ENCODE measurements around the gene TBXAS1.

GRCh38 chr7:139936760-139937310, 107.8 kb downstream of the TBXAS1 start:
- TF ChIP-seq CTCF (IDR thresholded peaks at IDR 0.05) = no peak
- no peak for TF ChIP-seq POLR2A (IDR thresholded peaks at IDR 0.05)
